Mucosa of stomach (tissue), 1 donor: ENCODE results near the gene RXRA.

Experiments used
- H3K27me3 ChIP-seq: one replicate; pipeline ENCODE4 v1.7.0; 2013; ENCODE audit warnings: mild to moderate bottlenecking, low read length; ENCODE audit not compliant: control insufficient read depth, insufficient read depth
- H3K36me3 ChIP-seq: one replicate; pipeline ENCODE4 v1.7.0; 2013; ENCODE audit warnings: low read length; ENCODE audit not compliant: control insufficient read depth, insufficient read depth
- H3K4me1 ChIP-seq: one replicate; pipeline ENCODE4 v1.7.0; 2013; ENCODE audit warnings: mild to moderate bottlenecking, low read length; ENCODE audit not compliant: control insufficient read depth, insufficient read depth
- H3K4me3 ChIP-seq: one replicate; pipeline ENCODE4 v1.7.0; 2013; ENCODE audit warnings: low read length
- H3K9ac ChIP-seq: one replicate; pipeline ENCODE4 v1.7.0; 2013; ENCODE audit warnings: mild to moderate bottlenecking, low read length, moderate library complexity
- H3K9me3 ChIP-seq: one replicate; pipeline ENCODE4 v1.7.0; 2013; ENCODE audit warnings: mild to moderate bottlenecking, low read length, moderate library complexity; ENCODE audit not compliant: control insufficient read depth
- donor health status: Pancreatic carcinoma.

RXRA gene

DNA sequence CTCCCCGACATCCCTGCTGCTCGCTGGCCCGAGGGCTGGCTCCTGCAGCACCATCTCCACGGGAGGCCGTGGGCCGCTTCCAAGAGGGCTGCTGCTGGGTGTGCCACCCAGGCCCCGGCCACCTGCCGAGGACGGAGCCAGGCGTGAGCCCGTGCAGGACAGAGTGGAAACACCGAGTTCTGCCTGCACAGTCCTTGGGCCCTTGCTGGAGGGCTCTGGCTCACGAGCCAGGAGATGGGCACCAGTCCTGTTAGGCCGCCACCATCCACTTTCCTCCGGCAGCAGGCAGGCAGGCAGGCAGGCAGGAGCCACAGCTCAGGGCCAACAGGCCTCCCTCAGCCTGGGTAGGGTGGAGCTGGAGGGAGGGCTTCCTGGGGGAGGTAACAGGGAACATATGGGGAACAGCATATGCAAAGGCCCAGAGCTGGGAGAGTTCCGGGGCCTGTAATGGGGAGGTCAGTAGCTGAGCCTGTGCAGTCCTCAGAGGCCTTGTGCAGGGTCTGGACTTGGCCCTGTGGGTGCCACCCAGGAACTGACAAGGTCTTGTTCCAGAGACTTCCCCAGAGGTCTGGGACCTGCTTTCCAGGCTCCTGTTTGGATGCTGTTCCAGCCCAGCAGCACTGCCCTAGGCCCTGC lies 31.9 kb downstream of the RXRA start:
- H3K4me1 ChIP-seq, result peaks cover 85% of the 10 kb centered on the region
- no peaks in the 10 kb centered on the region for H3K36me3 ChIP-seq
- H3K9ac ChIP-seq, result no peak overlapping the region
- H3K4me3 ChIP-seq, result no peak overlapping the region
- H3K27me3 ChIP-seq, result no peaks in the 10 kb centered on the region
- H3K9me3 ChIP-seq, result no peaks in the 10 kb centered on the region

DNA sequence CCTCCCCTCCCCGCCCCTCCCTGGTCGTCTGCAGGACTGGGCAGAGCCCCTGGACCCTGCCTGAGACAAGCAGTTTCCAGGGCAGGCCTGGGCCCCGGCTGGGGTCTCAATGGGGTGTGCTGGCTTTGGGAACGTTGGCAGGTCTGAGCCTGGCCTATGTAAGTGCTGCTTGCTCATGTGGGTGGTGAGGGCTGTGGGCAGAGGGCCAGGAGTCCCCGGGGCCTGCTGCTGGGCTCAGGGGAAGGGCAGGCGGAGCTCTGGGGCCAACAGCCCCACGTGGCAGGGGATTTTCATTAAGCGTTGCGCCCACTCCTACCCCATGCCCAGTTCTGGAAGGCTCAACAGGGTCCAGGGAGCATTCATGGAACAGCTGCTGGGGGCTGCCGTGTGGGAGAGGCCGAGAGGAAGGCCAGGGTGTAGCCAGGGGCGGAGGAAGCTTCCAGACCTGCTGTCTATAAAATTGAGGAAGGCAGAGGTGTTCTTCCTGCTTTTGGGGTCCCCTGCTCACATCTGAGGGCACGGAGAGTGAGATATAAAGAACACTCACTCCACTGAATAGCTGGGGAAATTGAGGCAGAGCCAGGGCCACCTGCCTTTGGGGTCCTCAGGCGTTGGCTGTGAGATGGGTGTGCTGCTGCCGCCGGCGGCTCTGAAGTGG lies 32.5 kb downstream of the RXRA start:
- no peaks in the 10 kb centered on the region for H3K27me3 ChIP-seq
- H3K36me3 ChIP-seq, result no peaks in the 10 kb centered on the region
- H3K4me3 ChIP-seq, result no peak overlapping the region
- no peak overlapping the region for H3K9ac ChIP-seq
- H3K9me3 ChIP-seq, result no peaks in the 10 kb centered on the region
- H3K4me1 ChIP-seq, result peaks cover 88% of the 10 kb centered on the region

DNA sequence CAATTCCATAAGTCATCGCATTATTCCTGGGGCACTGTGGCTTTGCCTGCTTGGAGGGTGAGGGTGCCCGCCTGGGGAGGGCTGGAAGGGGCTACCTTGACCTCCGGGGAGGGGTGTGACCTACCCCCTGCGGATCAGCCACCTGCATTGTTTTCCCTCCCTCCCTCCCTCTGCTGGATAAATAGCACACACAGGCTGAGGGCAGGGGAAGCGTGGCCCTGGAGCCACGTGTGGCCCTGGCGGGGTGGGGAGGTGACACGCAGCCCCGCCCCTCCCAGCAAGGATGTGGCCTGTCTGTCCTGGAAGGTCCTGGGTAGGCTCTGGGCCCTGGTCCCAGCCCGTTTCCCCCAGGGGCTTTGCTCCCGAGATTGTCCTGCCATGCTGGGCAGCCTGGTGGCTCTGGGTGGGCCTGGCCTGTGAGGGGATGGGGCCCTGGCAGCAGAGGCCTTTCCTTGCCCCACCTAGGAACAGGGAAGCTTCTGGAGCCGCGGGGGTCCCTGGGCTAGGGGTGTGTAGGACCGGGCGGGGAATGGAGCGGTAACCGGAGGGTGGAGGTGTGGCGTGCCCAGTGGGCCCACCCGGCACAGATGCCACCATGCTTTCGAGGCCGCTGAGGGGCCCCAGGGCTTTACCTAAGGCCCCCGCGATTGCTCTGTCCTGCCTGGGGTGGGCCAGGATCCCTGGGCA lies 33.4 kb downstream of the RXRA start:
- Histone ChIP-seq H3K9me3 (no peaks in the 10 kb centered on the region), H3K4me1 (peaks cover 88% of the 10 kb centered on the region), H3K27me3 (no peaks in the 10 kb centered on the region), H3K4me3 (no peak overlapping the region), H3K9ac (no peak overlapping the region), H3K36me3 (no peaks in the 10 kb centered on the region)

DNA sequence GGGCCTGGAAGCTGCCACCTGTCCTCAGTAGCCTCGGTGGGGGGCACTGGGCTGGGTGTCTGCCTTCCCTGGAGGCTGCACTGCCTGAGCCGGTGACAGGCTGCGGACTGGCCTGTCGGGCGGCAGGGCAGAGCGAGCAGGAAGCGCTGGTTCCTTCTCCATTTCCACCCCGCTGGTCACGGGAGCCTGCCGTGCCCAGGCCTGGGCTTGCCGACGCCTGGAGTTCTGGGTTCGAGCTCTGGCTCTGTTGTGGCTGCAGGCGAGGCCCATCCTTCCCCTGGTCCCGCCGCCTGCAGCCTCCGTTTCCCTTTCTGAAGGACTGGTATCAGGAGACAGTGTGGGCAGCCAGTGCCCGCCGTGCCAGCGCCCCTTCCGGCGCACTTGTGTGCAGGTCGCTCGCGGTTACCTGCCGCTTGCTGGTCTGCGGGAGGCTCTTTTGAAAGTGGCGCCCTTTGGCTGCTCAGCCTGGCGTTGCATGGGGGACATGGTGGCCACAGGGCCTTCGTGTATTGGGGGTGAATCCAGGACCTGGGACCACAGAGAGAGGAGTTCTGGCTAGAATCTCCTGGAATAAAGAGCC lies 34.0 kb downstream of the RXRA start:
- H3K9ac ChIP-seq, result peak overlapping the region; percentile 22
- H3K27me3 ChIP-seq, result no peaks in the 10 kb centered on the region
- peaks cover 88% of the 10 kb centered on the region for H3K4me1 ChIP-seq
- no peaks in the 10 kb centered on the region for H3K36me3 ChIP-seq
- H3K4me3 ChIP-seq, result no peak overlapping the region
- H3K9me3 ChIP-seq, result no peaks in the 10 kb centered on the region

DNA sequence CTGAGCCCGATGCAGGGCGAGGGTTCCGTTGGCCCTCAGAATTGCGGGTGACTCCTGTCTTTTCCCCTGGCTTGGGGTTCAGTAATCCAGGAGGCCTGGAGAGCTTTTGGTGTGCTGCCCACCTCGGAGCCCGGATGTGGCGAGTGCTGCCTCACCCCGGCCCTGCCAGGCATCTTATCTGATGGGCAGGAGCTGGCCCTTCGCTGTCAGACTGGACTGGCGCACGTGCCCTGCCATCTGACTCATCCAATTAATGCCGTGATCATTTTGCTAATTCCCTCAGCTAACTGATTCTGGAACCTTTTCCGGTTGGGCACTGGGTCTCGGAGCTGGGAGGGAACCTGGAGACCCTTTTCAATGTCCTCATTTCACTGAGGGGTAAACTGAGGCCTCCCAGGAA lies 34.6 kb downstream of the RXRA start:
- H3K9ac ChIP-seq, result peak overlapping the region; percentile 22
- H3K27me3 ChIP-seq, result no peaks in the 10 kb centered on the region
- peaks cover 88% of the 10 kb centered on the region for H3K4me1 ChIP-seq
- H3K9me3 ChIP-seq, result no peaks in the 10 kb centered on the region
- no peaks in the 10 kb centered on the region for H3K36me3 ChIP-seq
- no peak overlapping the region for H3K4me3 ChIP-seq

DNA sequence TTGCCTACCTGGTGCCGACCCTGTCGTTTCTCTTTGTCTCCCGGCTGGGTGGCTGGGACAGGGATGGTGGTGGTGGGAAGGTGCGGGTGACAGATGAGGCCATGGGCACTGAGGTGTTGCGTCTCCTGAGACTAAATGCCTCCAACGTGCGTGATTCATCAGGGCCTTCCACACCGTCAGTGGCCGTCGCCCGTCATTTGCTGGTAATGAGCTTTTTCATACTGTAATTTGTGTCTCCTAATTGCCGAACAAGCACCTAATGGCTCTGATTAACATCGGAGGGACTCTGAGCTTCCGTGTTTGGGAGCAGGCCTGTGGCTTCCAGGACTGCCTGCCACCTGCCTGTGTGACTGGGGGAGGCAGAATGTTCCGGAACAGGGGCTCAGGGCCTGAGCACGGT lies 35.2 kb downstream of the RXRA start:
- Histone ChIP-seq H3K36me3 (no peaks in the 10 kb centered on the region), H3K4me1 (peaks cover 88% of the 10 kb centered on the region), H3K9ac (no peak overlapping the region), H3K4me3 (no peak overlapping the region), H3K9me3 (no peaks in the 10 kb centered on the region), H3K27me3 (no peaks in the 10 kb centered on the region)

DNA sequence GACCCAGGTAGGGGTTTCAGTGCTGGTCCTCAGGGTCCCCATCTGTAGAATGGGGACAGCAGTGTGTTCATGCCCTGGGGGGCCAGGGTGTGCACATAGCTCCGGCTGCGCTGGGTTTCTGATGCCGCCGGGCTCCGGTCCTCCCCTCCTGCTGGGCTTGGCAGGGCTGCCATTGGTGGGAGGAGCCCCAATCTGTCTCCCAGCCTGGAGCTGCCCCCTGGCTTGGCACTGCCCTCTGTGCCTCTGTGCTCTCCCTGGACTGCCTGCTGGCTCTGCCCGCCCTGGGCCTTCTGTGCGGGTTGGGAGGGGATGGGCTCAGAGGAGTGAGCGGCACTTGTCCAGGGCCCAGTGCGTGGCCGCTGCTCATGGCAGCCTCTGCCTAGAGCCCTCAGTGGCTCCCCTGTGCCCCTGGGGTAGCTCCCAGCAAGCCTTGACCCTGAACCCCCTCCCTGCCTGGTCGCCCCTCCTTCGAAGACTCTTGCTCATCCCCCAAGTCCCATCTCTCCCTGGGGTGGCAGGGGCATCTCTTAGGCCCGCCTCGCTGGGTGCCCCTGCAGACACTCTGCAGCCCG lies 35.7 kb downstream of the RXRA start:
- Histone ChIP-seq H3K4me3 (no peak overlapping the region), H3K4me1 (peaks cover 88% of the 10 kb centered on the region), H3K36me3 (no peaks in the 10 kb centered on the region), H3K9me3 (no peaks in the 10 kb centered on the region), H3K9ac (no peak overlapping the region), H3K27me3 (no peaks in the 10 kb centered on the region)

DNA sequence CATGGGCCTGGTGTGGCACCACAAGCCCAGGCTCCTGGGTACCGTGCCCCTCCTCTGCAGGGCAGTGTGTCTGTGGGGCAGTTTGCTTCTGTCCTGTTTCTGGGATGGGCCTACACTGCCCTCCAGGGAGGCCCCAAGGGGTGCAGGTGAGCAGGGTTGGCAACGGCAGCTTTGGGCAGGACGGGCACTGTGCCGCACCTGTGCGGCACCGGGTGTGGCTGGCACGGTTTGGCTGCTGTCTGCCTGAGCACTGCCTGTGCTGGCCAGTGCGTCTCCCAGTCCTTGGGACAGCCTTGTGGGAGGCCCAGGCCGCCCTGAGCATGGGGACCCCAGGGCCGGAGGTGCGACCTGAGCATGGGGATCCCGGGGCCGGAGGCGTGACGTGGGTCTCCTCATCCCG lies 37.2 kb downstream of the RXRA start:
- Histone ChIP-seq H3K4me1 (peaks cover 80% of the 10 kb centered on the region), H3K27me3 (no peaks in the 10 kb centered on the region), H3K9ac (no peak overlapping the region)

DNA sequence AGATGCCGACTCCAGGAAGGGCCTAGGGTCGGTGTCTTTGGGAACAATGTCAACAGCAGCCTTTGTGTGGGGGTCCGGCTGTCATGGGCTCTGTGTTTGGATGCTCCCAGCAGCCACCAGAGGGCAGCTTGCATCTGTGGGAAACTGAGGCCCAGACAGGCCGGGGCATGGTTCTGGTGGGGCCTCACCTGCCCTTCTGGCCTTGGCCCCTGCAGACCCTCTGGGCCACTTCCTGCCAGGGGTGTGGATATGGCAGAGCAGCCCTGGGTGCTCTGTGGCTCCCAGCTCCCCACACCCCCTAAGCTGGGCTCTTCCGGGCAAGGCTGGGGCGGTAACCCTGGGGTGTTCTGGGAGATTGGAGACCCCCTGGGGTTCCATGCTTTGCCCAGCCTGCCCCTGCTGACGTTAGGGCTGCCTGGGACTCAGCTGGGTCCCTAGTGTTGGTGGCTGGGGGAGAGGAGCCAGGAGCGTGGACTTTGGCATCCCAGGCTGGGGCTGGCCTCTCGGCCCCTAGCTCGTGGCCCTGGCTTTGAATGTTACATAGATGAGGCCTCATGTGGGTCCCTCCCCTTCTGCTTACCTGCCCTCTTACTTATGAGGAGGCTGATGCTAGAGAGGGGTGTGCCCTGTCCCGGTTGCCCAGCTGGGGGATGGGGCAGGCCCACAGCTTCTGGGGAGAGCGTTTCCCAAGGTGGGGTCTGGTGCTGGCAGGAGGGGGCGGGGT lies 38.3 kb downstream of the RXRA start:
- no peaks in the 10 kb centered on the region for H3K36me3 ChIP-seq
- no peak overlapping the region for H3K9ac ChIP-seq
- no peak overlapping the region for H3K4me3 ChIP-seq

More for the DNA sequence above, 37.2 kb downstream of the RXRA start:
- Histone ChIP-seq H3K9me3 (no peaks in the 10 kb centered on the region), H3K36me3 (no peaks in the 10 kb centered on the region), H3K4me3 (no peak overlapping the region)

DNA sequence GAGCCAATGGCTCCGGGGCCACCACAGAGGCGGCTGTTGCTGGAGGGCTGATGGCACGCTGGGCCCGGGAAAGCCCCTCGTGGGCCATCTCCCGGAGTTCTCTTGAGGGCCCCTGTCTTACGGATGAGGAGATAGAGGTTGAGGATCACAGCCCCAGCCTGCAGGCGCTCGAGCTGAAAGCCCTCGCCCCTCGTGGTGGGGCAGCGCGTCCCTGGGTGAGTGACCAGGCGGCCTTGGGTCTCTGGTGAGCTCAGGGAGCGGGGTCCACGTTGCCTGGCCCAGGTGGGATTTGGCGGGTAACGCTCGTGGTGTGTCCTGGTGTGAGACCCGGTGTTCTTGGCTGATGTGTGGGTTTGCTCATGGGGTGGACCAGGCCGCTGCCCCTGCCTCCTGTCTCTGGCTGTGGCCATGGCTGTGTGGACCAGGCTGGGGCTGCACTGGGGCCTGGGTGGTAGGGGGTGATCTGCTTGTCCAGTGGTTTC lies 38.9 kb downstream of the RXRA start:
- Histone ChIP-seq H3K9me3 (no peaks in the 10 kb centered on the region), H3K4me3 (no peak overlapping the region), H3K4me1 (peaks cover 69% of the 10 kb centered on the region), H3K27me3 (no peaks in the 10 kb centered on the region), H3K9ac (no peak overlapping the region), H3K36me3 (no peaks in the 10 kb centered on the region)

More for the DNA sequence above, 38.3 kb downstream of the RXRA start:
- H3K9me3 ChIP-seq, result no peaks in the 10 kb centered on the region
- peaks cover 70% of the 10 kb centered on the region for H3K4me1 ChIP-seq
- no peaks in the 10 kb centered on the region for H3K27me3 ChIP-seq

DNA sequence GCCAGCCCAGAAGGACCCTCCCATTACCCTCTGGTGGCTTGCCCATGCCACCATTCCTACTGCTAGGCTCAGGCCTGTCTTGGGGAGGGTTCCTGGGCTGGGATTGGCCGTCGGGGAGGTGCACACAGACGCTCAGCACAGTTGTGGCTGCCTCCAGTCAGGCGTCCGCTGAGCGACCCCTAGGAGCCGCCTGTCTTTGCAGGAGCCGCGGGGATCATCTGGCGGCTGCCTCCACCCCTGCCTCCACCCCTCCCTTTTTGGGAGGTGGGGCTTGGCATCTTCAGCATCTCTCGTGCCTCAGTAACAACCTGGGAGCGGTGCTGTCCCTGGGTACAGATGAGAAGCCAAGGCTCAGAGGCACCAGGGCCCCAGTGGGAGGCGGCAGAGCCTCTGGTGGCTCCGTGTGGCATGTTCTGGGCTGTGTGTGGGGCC lies 39.6 kb downstream of the RXRA start:
- peaks cover 62% of the 10 kb centered on the region for H3K4me1 ChIP-seq
- H3K4me3 ChIP-seq, result no peak overlapping the region
- H3K36me3 ChIP-seq, result no peaks in the 10 kb centered on the region
- no peaks in the 10 kb centered on the region for H3K27me3 ChIP-seq
- H3K9me3 ChIP-seq, result no peaks in the 10 kb centered on the region
- peak overlapping the region; percentile 8 for H3K9ac ChIP-seq
